Endothelial cell of umbilical vein (primary cell): ENCODE results near the gene PSME4. TPM values are rescaled to one million over a fixed set of nuclear protein-coding genes. Genes with fewer than 3 reads are reported as not detected.

ENCODE experiments used
- BruUV-seq: library from RNA; stranded (reverse); fragments of 400-500 nt; replicated peaks from 2 replicates; lab custom pipeline; 2021; lab: Mats Ljungman, UMichigan
- CTCF ChIA-PET: fragments of 300-600, 350-600 bp; sonication (Branson Sonifier 250); formaldehyde crosslinking; loops from one replicate; lab custom pipeline; 2021; ENCODE audit warnings: antibody characterized with exemption, inconsistent platforms; lab: Charles Lee
- POLR2A ChIA-PET: fragments of 300-600, 350-600 bp; sonication (Branson Sonifier 250); formaldehyde crosslinking; loops from one replicate; lab custom pipeline; 2021; ENCODE audit warnings: antibody characterized with exemption, inconsistent platforms; lab: Charles Lee
- DNase-seq: peaks from one replicate; pipeline ENCODE4 v3.0.0-alpha.2; 2011; ENCODE audit warnings: low read depth, low spot score
- FAIRE-seq: peaks from 2 replicates; lab custom pipeline; 2011; peaks lifted over from hg19 to GRCh38; lab: Jason Lieb, UNC
- H2AFZ ChIP-seq: 2 replicates; pipeline ENCODE4 v1.6.0; 2012; ENCODE audit warnings: low read depth, low read length, control low read depth, inconsistent platforms
- H3K27ac ChIP-seq: 2 replicates; pipeline ENCODE4 v1.5.1; 2011; ENCODE audit warnings: low read depth, mild to moderate bottlenecking, control low read depth, low read length, moderate library complexity; ENCODE audit not compliant: insufficient read depth
- H3K27me3 ChIP-seq, 2 experiments: 2 replicates each; pipeline versions ENCODE4 v1.6.0 to v1.6.1; 2011; ENCODE audit warnings: low read length in 2 of 2, mixed read lengths in 1 of 2; ENCODE audit not compliant: control insufficient read depth in 2 of 2, insufficient read depth in 2 of 2
- H3K36me3 ChIP-seq, 2 experiments: 2 replicates in 1 of 2; 3 replicates in 1 of 2; pipeline ENCODE4 v1.5.1; 2011; ENCODE audit warnings: low read length in 2 of 2, mild to moderate bottlenecking in 1 of 2, moderate library complexity in 1 of 2; ENCODE audit not compliant: control insufficient read depth in 2 of 2, insufficient read depth in 2 of 2; ENCODE audit errors: extremely low read depth in 1 of 2
- H3K4me1 ChIP-seq: 3 replicates; pipeline ENCODE4 v1.5.1; 2011; ENCODE audit warnings: mild to moderate bottlenecking, low read length; ENCODE audit not compliant: control insufficient read depth, insufficient read depth; ENCODE audit errors: extremely low read depth
- H3K4me2 ChIP-seq: 2 replicates; pipeline ENCODE4 v1.6.1; 2011; ENCODE audit warnings: low read length, control low read depth, mixed read lengths; ENCODE audit not compliant: insufficient read depth
- H3K4me3 ChIP-seq, 3 experiments: fragments of 200-600 bp in 1 of 3; sonication (generic), shearing (Covaris generic) in 1 of 3; replicated peaks in 1 of 3; 2 replicates each; pipeline ENCODE4 v1.5.1; 2011 to 2016; ENCODE audit warnings: control low read depth in 3 of 3, low read length in 3 of 3, mild to moderate bottlenecking in 2 of 3, inconsistent platforms in 1 of 3, low read depth in 1 of 3, moderate library complexity in 1 of 3; ENCODE audit not compliant: insufficient read depth in 1 of 3
- H3K79me2 ChIP-seq: 2 replicates; pipeline ENCODE4 v1.6.0; 2012; ENCODE audit warnings: low read length, inconsistent platforms; ENCODE audit not compliant: control insufficient read depth, insufficient read depth
- H3K9ac ChIP-seq: replicated peaks from 2 replicates; pipeline ENCODE3; 2011; ENCODE audit warnings: low read length, control low read depth; ENCODE audit not compliant: insufficient read depth; ENCODE audit errors: extremely low read depth
- H3K9me1 ChIP-seq: replicated peaks from 3 replicates; pipeline ENCODE4 v1.6.0; 2011; ENCODE audit warnings: mild to moderate bottlenecking, low read length; ENCODE audit not compliant: control insufficient read depth, insufficient read depth; ENCODE audit errors: extremely low read depth
- H3K9me3 ChIP-seq: replicated peaks from 2 replicates; pipeline ENCODE4 v1.5.1; 2012; ENCODE audit warnings: low read length, inconsistent platforms; ENCODE audit not compliant: control insufficient read depth, insufficient read depth
- H4K20me1 ChIP-seq: replicated peaks from 2 replicates; pipeline ENCODE3; 2011; ENCODE audit warnings: mild to moderate bottlenecking, low read length; ENCODE audit not compliant: control insufficient read depth, insufficient read depth; ENCODE audit errors: extremely low read depth
- CTCF ChIP-seq, 2 donors: IDR thresholded peaks; 1 replicate in 1 of 2; 2 replicates in 1 of 2; pipeline ENCODE4 v1.5.1; 2011; ENCODE audit warnings: low read length in 2 of 2, mild to moderate bottlenecking in 2 of 2, moderate library complexity in 2 of 2, control low read depth in 1 of 2, inconsistent platforms in 1 of 2, low read depth in 1 of 2; ENCODE audit not compliant: insufficient read depth in 1 of 2; ENCODE audit errors: extremely low read depth in 1 of 2
- EZH2 ChIP-seq: IDR thresholded peaks from 2 replicates; pipeline ENCODE4 v1.6.1; 2012; ENCODE audit warnings: borderline replicate concordance, low read depth, mild to moderate bottlenecking, moderate library complexity, low read length, inconsistent platforms; ENCODE audit not compliant: severe bottlenecking
- FOS ChIP-seq: IDR thresholded peaks from 2 replicates; pipeline ENCODE4 v1.6.1; 2011; ENCODE audit warnings: mild to moderate bottlenecking, low read length, moderate library complexity, borderline replicate concordance; ENCODE audit not compliant: insufficient read depth
- GATA2 ChIP-seq: IDR thresholded peaks from 2 replicates; pipeline ENCODE4 v1.7.0; 2011; ENCODE audit warnings: low read depth, mild to moderate bottlenecking, moderate library complexity, mixed read lengths, low read length; ENCODE audit not compliant: insufficient read length, insufficient read depth
- JUN ChIP-seq: IDR thresholded peaks from 2 replicates; pipeline ENCODE4 v1.6.1; 2011; ENCODE audit warnings: borderline replicate concordance, low read depth; ENCODE audit not compliant: insufficient read length, insufficient read depth
- MAX ChIP-seq: IDR thresholded peaks from 2 replicates; pipeline ENCODE4 v1.6.1; 2011; ENCODE audit not compliant: insufficient read depth, insufficient read length
- MYC ChIP-seq: IDR thresholded peaks from one replicate; pipeline ENCODE4 v1.6.1; 2011; ENCODE audit warnings: mild to moderate bottlenecking, low read depth, low read length
- POLR2A ChIP-seq: IDR thresholded peaks from 2 replicates; pipeline ENCODE4 v1.6.1; 2012; ENCODE audit warnings: low read depth, mild to moderate bottlenecking, control low read depth, low read length
- POLR2AphosphoS5 ChIP-seq: IDR thresholded peaks from 2 replicates; pipeline ENCODE4 v1.6.1; 2012; ENCODE audit warnings: low read depth, mild to moderate bottlenecking, control low read depth, low read length, moderate library complexity; ENCODE audit not compliant: insufficient read depth
- dilution Hi-C: fragments of 300-500 bp; cut with MboI; formaldehyde crosslinking; loops from one replicate; pipeline ENCODE4 v1.15.0; 2019; ENCODE audit warnings: low sequenced_read_pairs; ENCODE audit not compliant: extremely low pct_ligation_motif_present
- intact Hi-C: fragments of 100-400 bp; cut with micrococcal nuclease; formaldehyde crosslinking; loops from one replicate; pipeline ENCODE4 v1.10.0; 2022
- polyA plus RNA-seq, 4 experiments: library from polyadenylated mRNA; depleted of rRNA in 3 of 4; stranded (reverse) in 3 of 4; unstranded in 1 of 4; fragments of >200 nt; gene quantifications; 2 replicates each; pipeline versions ENCODE4 v1.2.1 to v1.2.3, GENCODE V29; 2011 to 2012; ENCODE audit warnings: missing spikeins in 1 of 4
- total RNA-seq: library from RNA; stranded (reverse); gene quantifications from 2 replicates; pipeline ENCODE4 v1.2.3, GENCODE V29; 2021

The PSME4 gene
- total and polyA plus RNA-seq, 2 donors (not counting 3 experiments of a cell fraction or from before 2014, with no cell fraction given), result 24.7 to 82.6 TPM

- no peak overlapping the region for H2AFZ ChIP-seq
- ChIA-PET POLR2A (no interaction called here), CTCF (no interaction called here)
- dilution Hi-C loops, result no loop called here
- peaks cover 29% of the 10 kb centered on the region for H3K4me1 ChIP-seq
- FAIRE-seq (no peak), DNase-seq (no peak)
- no peaks in the 10 kb centered on the region for H3K27me3 ChIP-seq
- BruUV-seq, result no TSS peak
- H3K9ac ChIP-seq, result no peak overlapping the region
- no peaks in the 10 kb centered on the region for H3K9me3 ChIP-seq
- H3K4me3 ChIP-seq, result no peak overlapping the region
- no peak overlapping the region for H3K4me2 ChIP-seq
- peaks cover 0 to 2% of the 10 kb centered on the region in 2 experiments for H3K36me3 ChIP-seq
- H3K27ac ChIP-seq, result no peak overlapping the region
- intact Hi-C loops, result loop anchor here (10.0 kb wide), 1 partner anchor 490 kb away; the partner anchor contains the start of gene SPTBN1
- H4K20me1 ChIP-seq, result no peaks in the 10 kb centered on the region
- H3K9me1 ChIP-seq, result no peaks in the 10 kb centered on the region
- TF ChIP-seq MAX (no peak), MYC (no peak), CTCF (IDR thresholded peaks at IDR 0.05; ENCODE audit: extremely low read depth in 1 of 2, insufficient read depth in 1 of 2, low read depth in 1 of 2, low read length in 2 of 2) (no peak), EZH2 (no peak), POLR2AphosphoS5 (no peak), FOS (no peak), JUN (no peak), GATA2 (no peak), POLR2A (no peak)
- peaks cover 97% of the 10 kb centered on the region for H3K79me2 ChIP-seq
Observed at GRCh38 chr2:53964987-53965687, 5.7 kb downstream of the PSME4 start.
